GM19099 (cell line): ENCODE results near the gene ERAS.

ENCODE experiments used
- POLR2A ChIP-seq: IDR thresholded peaks from 3 replicates; pipeline ENCODE4 v1.6.1; 2011; ENCODE audit warnings: low read depth; ENCODE audit not compliant: insufficient read length; ENCODE audit errors: extremely low read depth

Gene ERAS

DNA sequence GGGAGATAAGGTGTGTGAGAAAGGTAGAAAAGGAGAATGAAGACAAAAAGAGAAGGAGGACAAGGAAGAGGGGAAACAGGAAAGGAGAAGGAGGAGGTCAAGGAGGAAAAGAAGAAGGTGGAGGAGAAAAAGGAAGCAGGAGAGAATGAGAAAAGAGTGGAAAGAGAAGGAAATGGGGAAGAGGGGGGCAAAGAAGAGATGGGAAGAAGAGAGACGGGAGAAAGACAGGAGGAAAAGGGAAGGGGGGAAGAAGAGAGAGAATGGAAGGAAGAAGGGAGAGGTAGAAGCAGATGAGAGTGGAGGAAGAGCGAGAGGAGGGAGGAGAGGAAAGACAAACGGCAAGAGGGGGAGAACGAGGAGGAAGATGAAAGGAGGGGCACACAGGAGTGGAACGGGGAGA is 35.8 kb upstream of the ERAS start:
- TF ChIP-seq POLR2A = no peak

DNA sequence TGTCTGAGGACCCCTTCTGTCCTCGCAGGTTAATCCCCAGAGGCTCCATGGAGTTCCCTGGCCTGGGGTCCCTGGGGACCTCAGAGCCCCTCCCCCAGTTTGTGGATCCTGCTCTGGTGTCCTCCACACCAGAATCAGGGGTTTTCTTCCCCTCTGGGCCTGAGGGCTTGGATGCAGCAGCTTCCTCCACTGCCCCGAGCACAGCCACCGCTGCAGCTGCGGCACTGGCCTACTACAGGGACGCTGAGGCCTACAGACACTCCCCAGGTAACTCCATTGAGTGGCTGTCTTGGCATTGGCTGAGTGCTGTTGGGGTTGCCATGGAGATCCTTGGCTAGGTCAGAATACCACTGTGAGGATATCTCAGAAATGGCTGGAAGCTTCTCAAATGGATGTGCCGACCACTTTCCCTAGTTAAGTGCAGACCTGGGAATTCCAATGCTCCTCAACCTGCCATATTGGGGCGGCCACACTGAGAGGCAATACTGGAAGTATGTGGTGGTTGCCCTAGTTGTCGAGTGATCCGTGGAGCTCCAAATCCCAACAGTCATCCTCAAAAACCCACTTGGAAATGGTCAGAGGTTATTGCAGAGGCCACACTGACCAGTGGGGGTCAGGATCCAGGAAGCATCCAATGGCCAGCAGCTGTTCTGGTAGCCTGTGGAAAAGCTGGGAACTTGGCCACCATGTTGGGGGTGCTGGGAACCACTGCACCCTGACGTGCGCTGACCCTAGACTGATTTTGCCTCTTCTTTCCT is 35.1 kb upstream of the ERAS start:
- no peak for TF ChIP-seq POLR2A

DNA sequence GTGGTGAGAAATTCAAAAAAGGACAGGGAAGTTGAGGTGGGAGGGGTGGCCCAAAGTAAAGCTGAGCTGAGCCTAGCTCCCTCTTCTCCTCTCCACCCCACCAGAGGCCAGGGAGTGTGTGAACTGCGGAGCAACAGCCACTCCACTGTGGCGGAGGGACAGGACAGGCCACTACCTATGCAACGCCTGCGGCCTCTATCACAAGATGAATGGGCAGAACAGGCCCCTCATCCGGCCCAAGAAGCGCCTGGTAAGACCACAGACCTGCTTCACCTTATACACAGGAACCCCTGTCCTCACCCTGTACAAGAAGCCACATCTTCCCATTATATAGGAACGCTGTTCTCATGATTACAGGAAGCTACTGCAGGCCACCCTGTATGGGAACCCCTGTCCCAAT is 34.1 kb upstream of the ERAS start:
- TF ChIP-seq POLR2A = no peak

DNA sequence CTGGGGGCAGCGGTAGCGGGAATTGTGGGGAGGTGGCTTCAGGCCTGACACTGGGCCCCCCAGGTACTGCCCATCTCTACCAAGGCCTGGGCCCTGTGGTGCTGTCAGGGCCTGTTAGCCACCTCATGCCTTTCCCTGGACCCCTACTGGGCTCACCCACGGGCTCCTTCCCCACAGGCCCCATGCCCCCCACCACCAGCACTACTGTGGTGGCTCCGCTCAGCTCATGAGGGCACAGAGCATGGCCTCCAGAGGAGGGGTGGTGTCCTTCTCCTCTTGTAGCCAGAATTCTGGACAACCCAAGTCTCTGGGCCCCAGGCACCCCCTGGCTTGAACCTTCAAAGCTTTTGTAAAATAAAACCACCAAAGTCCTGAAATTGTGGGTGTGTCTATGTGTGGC is 32.4 kb upstream of the ERAS start:
- no peak for TF ChIP-seq POLR2A

DNA sequence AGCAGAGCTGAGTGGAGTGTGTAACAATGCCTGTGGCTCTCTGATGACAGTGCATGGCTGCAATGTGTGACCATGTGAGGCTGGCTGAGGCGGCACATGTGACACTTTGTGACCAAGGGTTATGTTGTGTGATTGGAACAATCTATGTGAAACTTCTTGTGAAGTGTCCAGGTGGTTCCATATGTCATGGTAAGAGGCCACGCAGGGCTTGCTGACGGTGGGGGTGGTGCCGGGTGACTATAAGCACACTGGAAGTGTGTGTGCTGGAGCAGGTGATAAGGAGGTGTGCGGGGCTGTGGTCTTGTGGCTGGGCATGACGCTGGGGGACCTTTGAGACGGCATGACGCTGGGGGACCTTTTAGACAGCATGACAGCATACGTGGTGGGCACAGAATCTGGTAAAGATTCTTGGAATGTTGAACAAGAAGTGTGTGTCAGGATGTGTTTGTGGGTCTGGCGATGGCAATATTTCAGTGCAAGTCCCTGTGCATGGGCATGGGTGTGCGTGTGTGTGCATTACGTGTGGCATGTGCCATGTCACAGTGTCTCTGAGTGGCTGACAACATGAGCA is 31.9 kb upstream of the ERAS start:
- TF ChIP-seq POLR2A = no peak

DNA sequence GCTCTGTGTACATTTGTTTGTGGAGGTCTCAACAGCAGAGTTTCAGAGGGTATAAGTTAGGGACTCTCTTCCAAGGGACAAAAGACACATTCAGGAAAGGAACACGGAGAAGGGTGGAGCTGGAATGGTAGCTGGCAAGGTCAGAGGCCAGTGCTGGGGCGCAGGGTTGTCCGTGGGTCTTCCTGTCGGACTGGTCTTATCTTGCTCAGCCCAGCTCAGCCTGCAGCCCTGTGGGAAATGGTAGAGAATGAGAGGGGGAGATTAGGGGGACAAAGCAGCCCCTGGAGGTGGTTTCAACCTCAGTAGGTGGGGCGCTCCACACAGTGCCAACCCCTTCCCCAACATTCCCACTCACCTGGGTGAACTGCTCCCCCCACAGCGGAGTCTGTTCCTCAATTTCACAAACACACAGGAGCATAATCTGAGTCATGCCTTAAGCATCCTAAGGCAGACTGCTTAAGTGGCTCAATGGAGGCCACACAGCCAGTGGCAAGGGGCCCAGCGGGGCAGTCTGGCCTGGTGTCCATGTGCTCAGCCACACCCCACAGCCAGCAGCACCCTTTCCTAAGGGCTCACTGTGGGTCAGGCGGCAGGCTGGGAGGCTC is 31.3 kb upstream of the ERAS start:
- TF ChIP-seq POLR2A = no peak

DNA sequence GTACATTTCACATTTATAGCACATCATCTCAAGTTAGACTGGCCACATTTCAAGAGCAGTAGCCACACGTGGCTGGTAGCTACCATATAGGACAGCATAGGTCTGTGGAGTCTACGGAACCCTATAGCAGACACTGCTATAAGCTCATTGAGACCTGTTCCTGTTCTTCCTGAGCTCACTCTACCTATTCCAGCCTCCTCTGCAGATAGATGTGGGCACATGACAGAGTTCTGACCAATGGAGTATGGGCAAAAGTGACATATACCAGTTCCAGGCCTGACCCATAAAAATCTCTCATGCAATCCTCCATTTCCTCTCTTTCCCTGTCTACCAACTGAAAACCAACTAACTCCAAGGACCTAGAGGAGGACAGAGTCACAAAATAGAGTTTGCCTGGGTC is 28.0 kb upstream of the ERAS start:
- TF ChIP-seq POLR2A = no peak

DNA sequence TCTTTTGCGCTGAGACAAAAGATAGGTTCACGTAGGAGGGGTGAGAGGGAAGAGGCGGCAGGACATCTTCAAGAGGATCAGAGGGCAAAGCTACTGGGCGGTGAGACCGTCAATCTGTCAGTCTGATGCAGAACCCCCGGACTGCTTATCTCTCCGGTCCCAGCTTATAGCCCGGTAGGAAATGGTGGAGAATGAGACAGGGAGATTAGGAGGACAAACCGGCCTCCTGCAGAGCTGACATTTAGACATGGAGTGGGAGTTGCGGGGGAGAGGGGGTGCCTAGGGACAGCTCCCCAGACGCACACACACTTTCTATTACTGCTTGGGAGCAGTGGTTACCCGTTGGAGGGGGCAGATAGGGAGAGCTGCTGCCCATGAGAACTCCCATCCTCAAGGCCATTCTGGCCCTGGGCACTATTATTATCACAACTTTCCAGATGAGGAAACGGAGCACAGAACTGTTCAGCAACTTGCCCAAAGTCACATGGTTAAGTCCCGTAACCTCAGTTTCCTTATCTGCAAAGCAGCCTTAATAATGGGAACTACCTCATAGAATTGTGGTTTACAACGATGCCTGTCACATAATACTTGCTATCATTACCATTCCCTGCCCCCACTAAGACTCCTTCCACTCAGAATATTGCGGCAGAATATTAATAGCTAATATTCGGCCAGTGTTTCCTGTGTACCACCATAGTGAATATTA is 25.6 kb upstream of the ERAS start:
- no peak for TF ChIP-seq POLR2A

DNA sequence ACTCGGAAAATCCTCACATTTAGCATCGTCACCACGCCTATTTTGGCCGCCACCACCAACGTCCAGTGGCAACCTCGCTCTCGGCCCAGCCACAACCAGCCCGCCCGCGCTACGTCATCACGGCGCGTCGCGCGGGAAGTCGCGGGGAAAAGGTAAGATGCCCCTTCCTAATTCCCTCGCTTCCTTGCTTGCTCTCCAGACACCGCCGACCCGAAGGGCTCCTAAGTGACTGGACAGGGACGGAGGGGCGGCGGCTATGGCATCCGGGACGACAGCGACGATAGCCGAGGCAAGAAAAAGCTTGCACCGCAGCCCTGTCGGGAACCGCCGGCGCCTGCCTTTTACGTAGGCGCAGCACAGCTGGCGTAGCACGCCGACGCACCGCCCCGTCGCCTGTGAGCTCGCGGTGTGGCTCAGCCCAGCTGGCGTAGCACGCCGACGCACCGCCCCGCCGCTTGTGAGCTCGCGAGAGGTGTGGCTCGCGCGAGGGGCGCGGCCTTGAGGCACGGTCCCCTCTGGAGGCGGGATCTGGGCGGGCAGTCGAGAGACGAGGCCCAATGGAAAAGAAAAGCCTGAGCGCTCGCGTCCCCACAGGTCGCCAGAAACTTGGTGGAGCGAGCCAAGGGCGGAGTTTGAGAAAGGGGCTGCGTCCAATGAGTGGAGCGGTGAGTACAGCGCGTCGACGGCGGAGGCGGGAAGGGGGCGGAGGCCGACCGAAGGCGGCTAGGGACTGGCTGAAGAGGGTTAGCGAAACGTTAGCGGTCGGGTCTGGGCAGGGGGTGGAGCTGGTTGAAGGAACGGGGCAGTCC is 24.8 kb upstream of the ERAS start, which contains the start of gene HDAC6:
Gene HDAC6 (plus strand): TSS at position 788 of the 809 bp plus-strand sequence. CDS start 626 bp downstream, outside the sequence.
- peak; percentile 55 for TF ChIP-seq POLR2A

DNA sequence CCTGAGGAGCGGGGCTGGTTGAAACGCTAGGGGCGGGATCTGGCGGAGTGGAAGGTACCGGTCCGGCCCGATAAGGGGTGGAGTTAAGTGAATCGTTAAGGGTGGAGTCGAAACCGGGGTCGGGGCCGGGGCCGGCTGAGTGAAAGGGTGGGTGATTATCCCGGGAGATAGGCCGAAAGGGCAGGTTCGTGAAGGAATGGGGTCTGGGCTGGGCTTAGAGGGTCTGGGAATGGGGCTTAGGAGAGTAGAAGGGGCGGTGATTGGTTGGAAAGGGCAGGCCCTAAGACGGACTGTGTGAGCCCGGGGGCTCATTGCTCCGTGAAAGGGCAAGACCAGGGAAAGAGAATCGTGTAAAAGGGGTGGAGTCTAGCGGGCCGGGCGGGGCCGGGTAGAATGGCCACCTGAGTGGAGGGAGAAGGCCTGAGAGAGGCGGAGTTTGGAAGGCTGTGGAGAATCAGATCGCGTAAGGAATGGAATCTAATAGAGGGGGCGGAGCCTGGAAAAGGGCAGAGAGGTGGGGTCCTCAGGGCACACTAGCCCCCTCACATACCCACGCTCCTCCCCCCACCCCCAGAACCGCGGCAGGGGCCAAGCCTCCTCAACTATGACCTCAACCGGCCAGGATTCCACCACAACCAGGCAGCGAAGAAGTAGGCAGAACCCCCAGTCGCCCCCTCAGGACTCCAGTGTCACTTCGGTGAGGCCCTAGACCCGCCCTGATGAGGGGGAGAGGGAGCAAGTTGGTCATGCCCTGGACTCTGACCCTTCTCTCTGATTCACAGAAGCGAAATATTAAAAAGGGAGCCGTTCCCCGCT is 24.0 kb upstream of the ERAS start:
- peak; percentile 58 for TF ChIP-seq POLR2A

DNA sequence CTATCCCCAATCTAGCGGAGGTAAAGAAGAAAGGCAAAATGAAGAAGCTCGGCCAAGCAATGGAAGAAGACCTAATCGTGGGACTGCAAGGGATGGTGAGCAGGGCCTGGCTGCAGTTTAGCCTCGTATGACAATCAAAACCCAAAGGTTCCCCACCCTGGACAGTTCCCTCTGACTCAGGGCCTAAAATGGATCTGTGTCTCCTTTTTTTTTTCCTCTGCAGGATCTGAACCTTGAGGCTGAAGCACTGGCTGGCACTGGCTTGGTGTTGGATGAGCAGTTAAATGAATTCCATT is 23.5 kb upstream of the ERAS start:
- TF ChIP-seq POLR2A = no peak

DNA sequence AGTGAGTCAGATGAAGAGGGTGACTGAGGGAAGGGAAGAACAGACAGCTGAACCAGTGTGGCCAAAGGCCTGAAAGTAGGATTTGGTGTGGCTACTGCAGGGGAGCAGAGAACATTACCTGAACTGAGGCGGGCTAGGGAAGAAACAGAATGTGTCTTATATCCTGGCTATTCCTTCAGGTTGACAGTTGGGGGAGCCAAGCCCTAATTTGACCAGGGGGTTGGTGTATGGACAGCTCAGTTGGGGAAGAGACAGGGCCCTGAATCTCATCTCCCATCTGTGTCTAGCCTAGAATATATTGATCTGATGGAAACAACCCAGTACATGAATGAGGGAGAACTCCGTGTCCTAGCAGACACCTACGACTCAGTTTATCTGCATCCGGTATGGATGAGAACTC is 20.2 kb upstream of the ERAS start:
- TF ChIP-seq POLR2A = no peak

DNA sequence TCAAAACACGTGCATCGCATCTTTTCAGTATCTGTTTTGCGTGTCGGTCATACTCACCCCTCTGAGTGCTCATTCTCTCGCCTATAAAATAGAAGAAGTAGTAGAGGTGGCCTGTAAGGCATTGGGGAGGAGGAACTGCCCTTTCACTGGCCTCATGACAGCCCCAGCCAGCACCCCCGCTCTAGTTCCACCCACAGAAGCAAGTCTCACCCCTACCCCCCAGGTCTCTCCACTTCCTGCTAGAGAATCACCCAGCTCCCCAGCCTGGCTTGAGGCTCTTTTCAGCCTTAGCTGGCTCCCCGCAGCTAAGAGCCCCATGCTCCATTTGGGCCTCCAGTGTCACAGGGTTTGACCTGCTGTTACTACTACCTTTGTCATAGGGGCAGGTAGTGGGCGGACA is 12.7 kb upstream of the ERAS start:
- TF ChIP-seq POLR2A = no peak

DNA sequence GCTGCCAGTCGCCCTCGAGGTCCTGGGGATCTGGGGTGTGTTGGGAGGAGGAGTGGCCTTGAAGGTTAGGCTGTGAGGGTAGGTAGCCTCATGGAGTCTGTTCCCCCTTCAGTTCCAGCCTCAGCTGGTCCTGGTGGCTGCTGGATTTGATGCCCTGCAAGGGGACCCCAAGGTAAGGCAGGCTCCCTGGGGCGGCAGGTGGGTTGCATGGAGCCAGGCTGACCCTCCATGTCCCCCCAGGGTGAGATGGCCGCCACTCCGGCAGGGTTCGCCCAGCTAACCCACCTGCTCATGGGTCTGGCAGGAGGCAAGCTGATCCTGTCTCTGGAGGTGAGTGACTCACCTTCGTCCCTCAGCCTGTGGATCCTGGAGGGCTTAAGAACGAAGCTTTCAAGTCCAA is 11.6 kb upstream of the ERAS start:
- TF ChIP-seq POLR2A = no peak

DNA sequence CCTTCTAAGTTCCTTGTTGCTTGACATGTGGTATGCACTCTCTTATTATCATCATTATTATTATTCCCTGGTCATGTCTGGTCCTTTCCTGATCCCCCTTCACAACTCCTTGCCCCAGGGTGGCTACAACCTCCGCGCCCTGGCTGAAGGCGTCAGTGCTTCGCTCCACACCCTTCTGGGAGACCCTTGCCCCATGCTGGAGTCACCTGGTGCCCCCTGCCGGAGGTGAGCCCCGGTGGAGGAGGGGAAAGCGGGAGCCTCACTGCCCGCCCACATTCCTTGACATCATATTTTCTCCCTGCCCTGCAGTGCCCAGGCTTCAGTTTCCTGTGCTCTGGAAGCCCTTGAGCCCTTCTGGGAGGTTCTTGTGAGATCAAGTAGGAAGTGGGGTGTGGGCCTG is 11.0 kb upstream of the ERAS start:
- TF ChIP-seq POLR2A = no peak
